ENCODE data around the gene SH3D21.

SH3D21 gene

GRCh38 chr1:36346741-36347370, 40.7 kb downstream of the SH3D21 start:
- H3K14ac ChIP-seq (ENCODE audit: low read length) = no peak overlapping the region
- no peak overlapping the region for H3K4me3 ChIP-seq (ENCODE audit: low read length in 2 of 2)
- peak overlapping the region; percentile 68 for H2BK5ac ChIP-seq (ENCODE audit: low read length)
- peaks cover 0 to 1% of the 10 kb centered on the region in 2 donors for H3K9me3 ChIP-seq (replicated peaks in 1 of 2; ENCODE audit: control insufficient read depth in 2 of 2, insufficient read depth in 1 of 2, low read depth in 1 of 2, low read length in 2 of 2)
- no peak overlapping the region for H3K23ac ChIP-seq (ENCODE audit: low read depth, low read length, poor library complexity)
- H3K4me2 ChIP-seq (ENCODE audit: insufficient read depth, low read length, poor library complexity, severe bottlenecking) = no peak overlapping the region
- WGBS, 2 donors (ENCODE audit: extremely low coverage in 2 of 2, insufficient read length in 2 of 2, insufficient replicate concordance in 1 of 2) = no CpG with 5 or more reads among the region's 8 CpGs
- H3K4ac ChIP-seq (ENCODE audit: low read length) = no peak overlapping the region
- H2AFZ ChIP-seq (ENCODE audit: low read length) = no peak overlapping the region
- peaks cover 14 to 18% of the 10 kb centered on the region in 2 donors for H3K4me1 ChIP-seq (ENCODE audit: control insufficient read depth in 2 of 2, insufficient read depth in 1 of 2, low read depth in 1 of 2, low read length in 2 of 2)
- H2BK12ac ChIP-seq (ENCODE audit: low read length) = no peak overlapping the region
- H3K9ac ChIP-seq (ENCODE audit: low read depth, low read length, poor library complexity) = no peak overlapping the region
- no peak overlapping the region for H2AK5ac ChIP-seq (ENCODE audit: low read depth, low read length)
- no peak overlapping the region for H4K8ac ChIP-seq (ENCODE audit: low read depth, low read length)
- no peak overlapping the region for H2BK120ac ChIP-seq (ENCODE audit: low read depth, low read length)
- H4K91ac ChIP-seq (ENCODE audit: low read depth, low read length, poor library complexity) = no peak overlapping the region
- H2BK15ac ChIP-seq (ENCODE audit: low read length) = no peak overlapping the region
- peaks cover 2% of the 10 kb centered on the region for H3K79me1 ChIP-seq (ENCODE audit: low read depth, low read length)
- H3K18ac ChIP-seq (ENCODE audit: low read length) = no peak overlapping the region
- H3K27ac ChIP-seq (replicated peaks; ENCODE audit: low read length) = no peak overlapping the region
- peaks cover 50 to 72% of the 10 kb centered on the region in 2 donors for H3K36me3 ChIP-seq (replicated peaks in 1 of 2; ENCODE audit: control insufficient read depth in 2 of 2, insufficient read depth in 2 of 2, low read length in 2 of 2)
- H3K27me3 ChIP-seq (ENCODE audit: control insufficient read depth in 3 of 3, insufficient read depth in 3 of 3, low read depth in 1 of 3, low read length in 3 of 3) = no peaks in the 10 kb centered on the region
- DNase-seq (ENCODE audit: low spot score) = no peak

- Histone ChIP-seq H3K27ac (replicated peaks; ENCODE audit: low read length) (no peak overlapping the region), H3K4me3 (ENCODE audit: low read length in 2 of 2) (no peak overlapping the region), H3K14ac (ENCODE audit: low read length) (no peak overlapping the region), H3K4me2 (ENCODE audit: insufficient read depth, low read length, poor library complexity, severe bottlenecking) (no peak overlapping the region), H3K36me3 (replicated peaks in 1 of 2; ENCODE audit: control insufficient read depth in 2 of 2, insufficient read depth in 2 of 2, low read length in 2 of 2) (peaks cover 39 to 76% of the 10 kb centered on the region in 2 donors), H4K8ac (ENCODE audit: low read depth, low read length) (no peak overlapping the region), H3K79me1 (ENCODE audit: low read depth, low read length) (peaks cover under 1% of the 10 kb centered on the region), H3K27me3 (ENCODE audit: control insufficient read depth in 3 of 3, insufficient read depth in 3 of 3, low read depth in 1 of 3, low read length in 3 of 3) (no peaks in the 10 kb centered on the region), H3K18ac (ENCODE audit: low read length) (no peak overlapping the region), H3K4me1 (ENCODE audit: control insufficient read depth in 2 of 2, insufficient read depth in 1 of 2, low read depth in 1 of 2, low read length in 2 of 2) (peaks cover 26 to 29% of the 10 kb centered on the region in 2 donors), H3K4ac (ENCODE audit: low read length) (no peak overlapping the region), H2AK5ac (ENCODE audit: low read depth, low read length) (peak overlapping the region; percentile 80), H4K91ac (ENCODE audit: low read depth, low read length, poor library complexity) (no peak overlapping the region), H2BK12ac (ENCODE audit: low read length) (peak overlapping the region; percentile 31), H2AFZ (ENCODE audit: low read length) (no peak overlapping the region), H3K23ac (ENCODE audit: low read depth, low read length, poor library complexity) (no peak overlapping the region), H3K9ac (ENCODE audit: low read depth, low read length, poor library complexity) (peak overlapping the region; percentile 27), H2BK15ac (ENCODE audit: low read length) (no peak overlapping the region), H2BK120ac (ENCODE audit: low read depth, low read length) (no peak overlapping the region), H3K9me3 (replicated peaks in 1 of 2; ENCODE audit: control insufficient read depth in 2 of 2, insufficient read depth in 1 of 2, low read depth in 1 of 2, low read length in 2 of 2) (peaks cover 0 to 1% of the 10 kb centered on the region in 2 donors), H2BK5ac (ENCODE audit: low read length) (peak overlapping the region; percentile 5)
- no peak for DNase-seq (ENCODE audit: low spot score)
- WGBS, 2 donors (ENCODE audit: extremely low coverage in 2 of 2, insufficient read length in 2 of 2, insufficient replicate concordance in 1 of 2) = no CpG with 5 or more reads among the region's 7 CpGs
Observed at GRCh38 chr1:36349241-36349671, 43.1 kb downstream of the SH3D21 start.

DNA sequence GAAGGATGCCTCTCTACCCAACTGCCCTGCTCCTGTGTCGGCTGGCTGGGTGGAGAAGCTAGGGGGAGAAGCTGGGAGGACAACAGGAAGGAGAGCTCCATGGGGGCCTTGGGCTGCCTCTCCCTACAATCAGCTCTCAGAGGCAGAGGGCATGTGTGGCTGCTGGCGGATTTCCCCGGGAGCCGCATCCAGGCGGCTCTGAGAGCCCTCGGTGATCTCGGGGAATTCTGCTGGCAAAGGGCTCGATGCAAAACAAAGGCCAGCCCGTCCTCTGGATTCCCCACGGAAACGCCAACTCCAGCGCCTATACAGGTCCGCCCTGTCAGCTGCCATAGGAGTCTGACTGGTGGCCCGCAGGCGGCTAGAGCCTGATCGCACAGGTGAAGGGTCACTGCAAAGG, 43.7 kb downstream of the SH3D21 start:
- no peak overlapping the region for H3K4ac ChIP-seq (ENCODE audit: low read length)
- WGBS, 2 donors (ENCODE audit: extremely low coverage in 2 of 2, insufficient read length in 2 of 2, insufficient replicate concordance in 1 of 2) = no CpG with 5 or more reads among the region's 16 CpGs

GRCh38 chr1:36350659-36351226, 44.6 kb downstream of the SH3D21 start:
- peaks cover 36 to 77% of the 10 kb centered on the region in 2 donors for H3K36me3 ChIP-seq (replicated peaks in 1 of 2; ENCODE audit: control insufficient read depth in 2 of 2, insufficient read depth in 2 of 2, low read length in 2 of 2)
- H3K23ac ChIP-seq (ENCODE audit: low read depth, low read length, poor library complexity) = no peak overlapping the region
- H3K14ac ChIP-seq (ENCODE audit: low read length) = peak overlapping the region; percentile 39
- WGBS, 2 donors (ENCODE audit: extremely low coverage in 2 of 2, insufficient read length in 2 of 2, insufficient replicate concordance in 1 of 2) = no CpG with 5 or more reads among the region's 13 CpGs
- no peaks in the 10 kb centered on the region for H3K79me1 ChIP-seq (ENCODE audit: low read depth, low read length)
- no peak overlapping the region for H4K91ac ChIP-seq (ENCODE audit: low read depth, low read length, poor library complexity)
- H3K4me3 ChIP-seq (ENCODE audit: low read length in 2 of 2) = no peak overlapping the region
- H3K18ac ChIP-seq (ENCODE audit: low read length) = peak overlapping the region; percentile 86
- H3K9me3 ChIP-seq (replicated peaks in 1 of 2; ENCODE audit: control insufficient read depth in 2 of 2, insufficient read depth in 1 of 2, low read depth in 1 of 2, low read length in 2 of 2) = peaks cover 0 to 1% of the 10 kb centered on the region in 2 donors
- H3K4me2 ChIP-seq (ENCODE audit: insufficient read depth, low read length, poor library complexity, severe bottlenecking) = no peak overlapping the region
- no peak overlapping the region for H2AK5ac ChIP-seq (ENCODE audit: low read depth, low read length)
- peak overlapping the region; percentile 32 for H3K9ac ChIP-seq (ENCODE audit: low read depth, low read length, poor library complexity)
- no peak overlapping the region for H2AFZ ChIP-seq (ENCODE audit: low read length)
- H2BK5ac ChIP-seq (ENCODE audit: low read length) = no peak overlapping the region
- peak overlapping the region; percentile 67 for H3K27ac ChIP-seq (replicated peaks; ENCODE audit: low read length)
- H2BK120ac ChIP-seq (ENCODE audit: low read depth, low read length) = peak overlapping the region; percentile 77
- no peaks in the 10 kb centered on the region for H3K27me3 ChIP-seq (ENCODE audit: control insufficient read depth in 3 of 3, insufficient read depth in 3 of 3, low read depth in 1 of 3, low read length in 3 of 3)
- H3K4ac ChIP-seq (ENCODE audit: low read length) = no peak overlapping the region
- no peak overlapping the region for H2BK12ac ChIP-seq (ENCODE audit: low read length)
- no peak for DNase-seq (ENCODE audit: low spot score)
- no peak overlapping the region for H4K8ac ChIP-seq (ENCODE audit: low read depth, low read length)
- peaks cover 26 to 29% of the 10 kb centered on the region in 2 donors for H3K4me1 ChIP-seq (ENCODE audit: control insufficient read depth in 2 of 2, insufficient read depth in 1 of 2, low read depth in 1 of 2, low read length in 2 of 2)
- no peak overlapping the region for H2BK15ac ChIP-seq (ENCODE audit: low read length)

More for the DNA sequence above, 43.7 kb downstream of the SH3D21 start:
- Histone ChIP-seq H4K91ac (ENCODE audit: low read depth, low read length, poor library complexity) (peak overlapping the region; percentile 25), H3K36me3 (replicated peaks in 1 of 2; ENCODE audit: control insufficient read depth in 2 of 2, insufficient read depth in 2 of 2, low read length in 2 of 2) (peaks cover 39 to 76% of the 10 kb centered on the region in 2 donors), H2AK5ac (ENCODE audit: low read depth, low read length) (peak overlapping the region; percentile 93), H3K4me3 (ENCODE audit: low read length in 2 of 2) (no peak overlapping the region), H2BK15ac (ENCODE audit: low read length) (no peak overlapping the region), H4K8ac (ENCODE audit: low read depth, low read length) (no peak overlapping the region), H2BK120ac (ENCODE audit: low read depth, low read length) (peak overlapping the region; percentile 3), H3K9me3 (replicated peaks in 1 of 2; ENCODE audit: control insufficient read depth in 2 of 2, insufficient read depth in 1 of 2, low read depth in 1 of 2, low read length in 2 of 2) (peaks cover 0 to 1% of the 10 kb centered on the region in 2 donors), H3K27ac (replicated peaks; ENCODE audit: low read length) (no peak overlapping the region), H3K4me1 (ENCODE audit: control insufficient read depth in 2 of 2, insufficient read depth in 1 of 2, low read depth in 1 of 2, low read length in 2 of 2) (peaks cover 26 to 29% of the 10 kb centered on the region in 2 donors), H3K79me1 (ENCODE audit: low read depth, low read length) (no peaks in the 10 kb centered on the region), H2AFZ (ENCODE audit: low read length) (no peak overlapping the region), H2BK5ac (ENCODE audit: low read length) (peak overlapping the region; percentile 5), H3K14ac (ENCODE audit: low read length) (peak overlapping the region; percentile 58), H3K23ac (ENCODE audit: low read depth, low read length, poor library complexity) (no peak overlapping the region), H2BK12ac (ENCODE audit: low read length) (no peak overlapping the region), H3K4me2 (ENCODE audit: insufficient read depth, low read length, poor library complexity, severe bottlenecking) (no peak overlapping the region), H3K27me3 (ENCODE audit: control insufficient read depth in 3 of 3, insufficient read depth in 3 of 3, low read depth in 1 of 3, low read length in 3 of 3) (no peaks in the 10 kb centered on the region), H3K9ac (ENCODE audit: low read depth, low read length, poor library complexity) (peak overlapping the region; percentile 27), H3K18ac (ENCODE audit: low read length) (peak overlapping the region; percentile 46)
- no peak for DNase-seq (ENCODE audit: low spot score)

Data from neuronal stem cell (in vitro differentiated cells).